DMS53 (cell line): Measurements from ENCODE around the gene KCNQ1.

Source experiments
- DNase-seq: peaks from one replicate; lab custom pipeline; 2025; lab: John Stamatoyannopoulos, UW

Gene KCNQ1

DNA sequence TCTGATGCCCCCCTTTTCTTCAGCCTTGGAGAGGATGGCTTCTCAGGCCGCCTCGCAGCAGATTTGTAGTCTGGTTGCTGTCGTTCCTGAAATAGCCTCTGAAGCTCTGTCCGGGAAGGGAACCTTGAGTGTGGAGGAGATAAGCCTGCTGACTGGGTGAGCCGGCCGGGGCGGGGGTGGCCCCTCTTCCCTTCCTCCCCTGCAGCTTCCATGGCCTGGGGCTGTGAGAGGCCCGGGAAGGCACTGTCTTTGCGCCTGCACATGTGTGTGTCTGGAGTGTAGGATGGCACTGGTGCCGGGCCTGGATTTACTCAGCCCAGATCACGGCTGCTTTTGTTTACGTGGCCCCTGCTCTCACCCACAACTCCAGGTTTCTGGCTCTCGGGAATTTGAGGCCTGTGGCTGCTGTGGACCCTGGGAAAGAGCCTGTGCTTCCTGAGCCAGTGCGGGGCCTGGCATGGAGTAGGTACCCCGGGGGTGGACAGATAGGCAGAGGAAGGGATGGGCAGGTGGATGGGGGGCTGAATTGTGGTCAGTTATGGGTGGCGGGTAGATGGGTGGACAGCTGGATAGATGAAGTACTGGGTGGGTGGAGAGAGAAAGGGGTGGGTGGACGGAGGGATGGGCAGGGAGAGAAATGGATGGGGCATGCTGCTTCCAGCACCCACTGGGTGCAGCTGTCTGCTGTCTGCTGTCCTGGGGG lies 16.6 kb downstream of the KCNQ1 start:
- no peak for DNase-seq

- no peak for DNase-seq
Observed at GRCh38 chr11:2461956-2462542, 17.2 kb downstream of the KCNQ1 start.

DNA sequence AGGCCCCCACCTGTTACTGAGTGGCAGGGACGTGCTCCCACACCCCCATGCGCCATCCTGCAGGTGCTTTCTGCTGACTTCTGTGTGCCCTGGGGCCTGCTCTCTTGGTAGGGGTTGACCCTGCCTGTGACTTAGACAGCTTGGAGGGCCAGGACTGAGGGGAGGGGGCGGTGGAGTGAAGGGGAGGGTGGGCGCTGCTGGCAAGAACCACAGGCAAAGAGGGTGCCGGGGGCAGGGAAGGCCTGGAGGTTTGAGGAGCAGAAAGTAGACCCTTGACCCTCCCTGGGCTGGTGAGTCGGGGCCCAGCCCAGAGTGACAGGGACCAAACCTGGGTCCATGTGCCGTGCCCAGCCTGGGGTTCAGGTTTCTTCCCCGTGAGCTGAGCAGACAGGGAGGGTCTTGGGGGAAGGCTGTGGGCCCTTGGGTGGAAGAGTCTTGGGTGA lies 17.8 kb downstream of the KCNQ1 start:
- no peak for DNase-seq

- DNase-seq = peak; percentile 64
Observed at GRCh38 chr11:2462986-2463765, 18.4 kb downstream of the KCNQ1 start.

DNA sequence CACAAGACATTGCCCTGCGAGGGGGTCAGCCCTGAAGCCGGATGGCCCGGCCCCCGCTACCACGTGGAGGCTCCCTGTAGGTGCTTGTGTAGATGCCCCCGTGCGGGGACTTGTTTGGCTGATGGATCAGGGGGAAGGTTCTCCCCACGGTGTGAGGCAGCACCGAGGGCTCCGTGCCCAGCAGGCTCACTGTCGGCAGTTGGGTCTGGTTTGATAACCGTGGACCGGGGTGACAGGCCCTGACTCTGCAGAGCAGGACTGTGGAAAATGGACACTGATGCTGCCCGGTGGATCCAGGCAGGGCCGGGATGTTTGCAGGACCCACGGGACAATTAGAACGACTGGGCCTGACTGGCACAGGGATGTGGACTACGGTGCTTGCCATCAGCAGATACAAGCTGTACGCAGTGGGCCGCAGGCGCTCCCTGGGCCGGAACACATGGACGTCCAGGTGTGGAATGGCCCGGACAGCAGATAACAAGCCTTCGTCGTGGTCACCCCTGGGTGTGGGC lies 19.0 kb downstream of the KCNQ1 start:
- no peak for DNase-seq

DNA sequence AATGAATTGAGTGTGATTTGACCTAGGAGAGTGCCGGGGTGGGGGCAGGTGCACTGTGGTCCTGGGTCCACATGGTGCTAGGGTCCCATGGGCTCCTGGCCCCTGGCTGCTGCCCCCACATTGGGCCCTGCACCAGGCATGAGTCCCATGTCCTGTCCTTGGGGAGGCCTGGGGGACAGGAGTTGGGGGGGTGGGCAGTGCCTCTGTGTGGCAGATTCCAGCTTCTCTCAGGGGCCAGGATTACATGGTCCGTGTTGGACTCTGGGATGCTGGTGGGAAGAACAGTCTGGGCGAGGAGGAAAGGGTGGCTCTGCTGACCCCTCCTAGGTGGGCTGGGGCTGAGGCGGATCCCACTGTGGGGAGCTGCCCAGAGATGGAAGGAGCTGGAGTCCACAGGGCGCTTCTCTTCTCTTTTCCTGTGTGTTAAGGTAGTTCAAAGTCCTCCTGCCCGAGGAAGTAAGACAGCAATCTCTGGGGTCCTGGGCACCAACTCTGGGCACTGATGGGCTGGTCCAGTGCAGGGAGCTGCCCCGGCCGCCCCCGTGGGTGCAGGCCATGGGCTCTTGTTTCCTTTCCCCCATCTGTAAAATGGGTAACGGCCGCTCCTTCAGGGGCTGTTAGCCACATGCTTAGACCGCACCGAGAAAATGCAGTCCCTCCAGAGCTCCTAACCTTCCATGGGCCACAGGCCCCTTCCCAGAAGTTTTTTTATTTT lies 19.8 kb downstream of the KCNQ1 start:
- no peak for DNase-seq

- DNase-seq = no peak
Observed at GRCh38 chr11:2465202-2466068, 20.6 kb downstream of the KCNQ1 start.

DNA sequence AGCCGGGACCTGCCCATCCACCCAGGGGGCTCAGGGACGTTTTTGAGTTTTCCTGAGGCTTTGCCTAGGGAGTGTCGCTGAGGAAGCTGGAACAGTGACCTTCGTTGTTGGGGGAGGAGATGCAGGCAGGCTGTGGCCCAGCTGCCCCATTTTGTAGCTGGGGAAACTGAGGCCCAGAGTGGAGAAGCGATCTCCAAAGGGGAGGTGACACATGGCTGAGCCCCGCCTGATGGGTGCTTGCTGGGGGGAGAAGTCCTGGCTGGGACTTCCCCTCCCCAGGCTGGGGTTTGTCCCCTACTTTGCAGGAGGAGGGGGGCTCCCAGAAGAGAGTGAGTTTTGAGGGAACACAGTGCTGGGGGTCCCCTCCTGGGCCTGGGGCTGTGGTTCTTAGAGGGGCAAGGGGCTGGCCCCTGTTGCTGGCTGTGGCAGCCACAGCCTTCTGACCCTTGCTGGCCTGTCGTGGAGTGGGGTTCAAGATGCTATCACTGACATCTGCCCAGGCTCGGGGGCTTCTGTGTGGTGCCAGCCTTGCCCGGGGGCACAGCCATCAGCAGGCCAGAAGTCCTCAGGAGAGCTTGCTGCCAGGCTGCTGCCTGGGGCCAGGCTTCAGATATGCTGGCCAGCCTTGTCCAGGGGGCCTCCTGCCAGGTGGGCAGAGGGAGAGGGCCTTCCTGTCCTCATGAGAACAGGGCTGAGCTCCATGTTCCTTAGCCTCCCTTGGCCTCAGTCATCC lies 21.4 kb downstream of the KCNQ1 start:
- no peak for DNase-seq

GRCh38 chr11:2466869-2467694 lies 22.3 kb downstream of the KCNQ1 start:
- DNase-seq = no peak

DNA sequence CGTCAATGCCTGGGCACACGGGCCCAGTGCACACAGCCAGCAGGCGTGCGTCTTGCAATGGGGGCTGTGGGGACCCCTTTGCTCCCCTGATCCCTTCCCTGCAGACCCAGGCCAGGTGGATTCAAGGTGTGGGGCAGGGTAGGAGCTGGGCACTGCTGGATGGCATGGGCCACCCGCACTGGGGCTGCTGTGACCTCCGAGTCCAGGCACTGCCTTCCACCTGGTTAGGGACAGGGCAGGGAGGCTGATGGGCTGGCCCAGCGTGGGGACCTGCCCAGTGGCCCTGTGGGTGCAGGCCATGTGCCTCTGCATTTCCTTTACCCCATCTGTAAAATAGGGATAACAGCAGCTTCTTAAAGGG lies 22.9 kb downstream of the KCNQ1 start:
- no peak for DNase-seq

- no peak for DNase-seq
Observed at GRCh38 chr11:2468363-2469235, 23.8 kb downstream of the KCNQ1 start.

DNA sequence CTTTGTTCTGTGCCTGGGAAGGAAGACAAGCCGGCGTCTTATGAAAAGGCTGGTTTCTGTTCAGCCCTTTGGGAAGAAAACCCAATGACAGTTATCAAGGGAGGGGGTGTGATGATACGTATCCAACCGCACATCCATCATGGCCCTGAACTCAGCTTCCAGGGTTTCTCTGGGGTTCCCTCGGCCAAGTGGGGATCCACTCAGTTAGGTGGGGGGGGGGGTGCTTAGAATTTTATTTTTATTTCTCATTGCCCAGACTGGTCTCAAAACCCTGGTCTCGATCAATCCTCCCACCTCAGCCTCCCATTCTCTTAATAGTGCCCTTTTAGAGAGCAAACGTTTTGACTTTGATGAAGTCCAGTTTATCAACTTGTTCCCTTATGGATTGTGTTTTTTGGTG lies 25.7 kb downstream of the KCNQ1 start:
- DNase-seq = no peak

DNA sequence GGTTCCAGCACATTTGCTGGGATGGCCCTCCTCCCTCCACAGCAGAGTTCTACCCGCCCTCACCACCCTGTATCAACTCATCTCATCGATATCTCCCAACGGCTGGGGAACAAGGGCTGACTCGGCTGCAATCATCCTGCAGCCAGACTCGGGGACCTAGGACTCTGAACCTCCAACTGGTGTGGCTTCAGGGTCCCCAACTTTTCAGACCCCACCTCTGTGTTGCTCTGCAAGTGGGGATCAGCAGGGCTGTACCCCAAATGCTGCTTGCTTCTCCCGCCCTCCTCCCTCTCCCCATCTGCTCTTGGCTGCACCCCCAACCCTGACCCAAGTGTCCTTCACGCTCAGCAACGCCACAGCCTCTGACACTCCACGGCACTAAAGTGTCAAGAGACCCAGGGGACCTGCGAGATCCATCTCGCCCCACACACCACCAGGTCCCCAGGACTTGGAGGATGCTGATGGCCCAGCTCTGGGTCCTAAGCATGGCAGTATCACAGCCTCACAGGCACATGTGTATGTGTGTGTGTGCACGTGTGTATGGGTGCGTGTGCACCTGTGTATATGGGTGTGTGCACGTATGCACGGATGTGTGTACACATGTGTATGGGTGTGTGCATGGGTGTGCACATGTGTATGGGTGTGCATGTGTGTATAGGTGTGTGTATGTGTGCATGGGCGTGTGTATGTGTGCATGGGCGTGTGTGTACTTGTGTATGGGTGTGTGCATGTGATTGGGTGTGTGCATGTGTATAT lies 26.4 kb downstream of the KCNQ1 start:
- no peak for DNase-seq

- DNase-seq = no peak
Observed at GRCh38 chr11:2471804-2472096, 26.9 kb downstream of the KCNQ1 start.

DNA sequence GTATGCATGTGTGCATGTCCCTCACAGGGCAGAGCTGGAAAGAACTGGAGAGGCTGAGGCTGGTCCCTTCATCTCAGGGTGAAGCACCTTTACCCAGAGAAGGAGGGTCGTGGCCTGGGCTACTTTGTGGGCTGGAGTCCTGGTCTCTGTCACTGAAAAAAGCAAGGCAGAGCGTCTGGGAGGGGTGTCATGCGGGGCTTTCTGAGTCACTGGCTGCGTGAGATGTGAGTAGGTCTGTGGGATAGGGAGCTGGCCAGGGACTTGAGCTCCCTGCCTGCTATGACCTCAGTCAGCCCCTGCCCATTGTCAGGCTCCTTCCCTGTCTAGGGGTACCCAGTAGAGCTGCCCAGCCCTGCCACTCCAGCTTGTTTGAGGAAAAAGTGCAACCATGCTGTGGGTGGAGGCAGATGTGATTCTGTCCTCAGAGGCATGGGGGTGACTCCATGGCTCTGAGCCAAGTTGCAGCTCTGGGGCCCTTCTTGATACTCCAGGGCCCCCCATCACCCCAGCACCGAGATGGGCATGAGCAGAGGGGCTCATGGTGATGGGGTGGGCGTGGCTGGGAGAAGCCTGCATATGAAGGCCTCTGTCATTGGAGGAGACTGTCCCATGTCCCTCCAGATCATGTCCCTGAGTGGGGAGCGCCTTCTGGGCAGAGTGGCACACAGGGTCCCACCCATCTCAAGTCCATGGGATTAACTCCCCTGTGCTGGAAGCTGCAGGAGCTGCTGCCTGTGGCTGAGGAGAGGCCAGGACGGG lies 27.8 kb downstream of the KCNQ1 start:
- DNase-seq = no peak

DNA sequence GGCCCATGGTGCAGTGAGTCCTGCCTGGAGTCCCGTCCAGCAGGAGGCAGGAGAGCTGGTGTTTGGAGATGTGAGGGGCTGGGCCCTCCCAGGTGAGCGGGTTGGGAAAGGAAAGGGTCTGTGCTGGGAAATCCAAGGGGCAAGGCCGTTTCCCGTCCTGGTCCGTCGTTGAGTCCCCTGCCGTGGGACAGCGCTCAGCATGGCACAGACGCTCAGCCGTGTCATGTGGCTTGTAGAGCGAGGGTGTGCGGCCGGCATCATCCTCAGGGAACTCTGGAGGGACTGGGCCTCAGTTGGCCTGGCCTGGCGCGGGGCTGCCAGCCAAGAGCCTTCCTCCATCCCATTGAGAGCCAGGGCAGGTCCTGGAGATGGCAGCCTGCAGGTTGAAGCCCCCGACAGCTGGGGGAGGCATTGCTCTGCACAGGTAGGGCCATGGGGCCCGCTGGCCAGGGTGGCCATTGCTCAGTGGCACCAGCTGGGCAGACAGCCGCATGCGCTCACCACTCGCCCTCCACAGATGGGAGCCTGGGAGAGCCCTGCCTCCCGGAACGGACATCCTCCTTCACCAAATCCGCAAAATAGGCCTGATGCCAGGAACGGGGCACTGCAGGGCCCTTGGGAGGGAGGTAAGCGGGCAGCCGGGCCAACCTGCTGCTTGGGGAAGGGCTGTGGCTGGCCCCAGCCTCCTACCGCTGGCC lies 28.7 kb downstream of the KCNQ1 start:
- DNase-seq = no peak
